Stomach (tissue), 9 donors: ENCODE results near the gene DCTPP1. TPM values are rescaled to one million over a fixed set of nuclear protein-coding genes. Genes with fewer than 3 reads are reported as not detected.
"Not testable (repeated sequence)": the region's sequence is repeated elsewhere in the genome, so short reads cannot be mapped to it uniquely, and the experiment has no call there.

Experiments used
- DNase-seq, 2 donors: peaks; one replicate each; pipeline versions ENCODE4 v3.0.0 to v3.0.0-alpha.2; 2013 to 2019
- H3K27ac ChIP-seq, 5 donors: fragments of 200-600 bp in 4 of 5; sonication (generic) in 4 of 5; one replicate each; pipeline ENCODE4 v1.5.1; 2013 to 2019; ENCODE audit warnings: mild to moderate bottlenecking in 1 of 5, moderate library complexity in 1 of 5
- H3K27me3 ChIP-seq, 3 donors: fragments of 200-600 bp; sonication (generic); one replicate each; pipeline ENCODE4 v1.5.1; 2017 to 2019; ENCODE audit warnings: mixed run types in 1 of 3
- H3K36me3 ChIP-seq, 4 donors: fragments of 200-600 bp; sonication (generic); 1 replicate in 3 of 4; 2 replicates in 1 of 4; pipeline ENCODE4 v1.5.1; 2016 to 2019
- H3K4me1 ChIP-seq, 4 donors: fragments of 200-600 bp; sonication (generic); one replicate each; pipeline ENCODE4 v1.5.1; 2016 to 2019
- H3K4me3 ChIP-seq, 4 donors: fragments of 200-600 bp; sonication (generic) in 3 of 4; one replicate each; pipeline ENCODE4 v1.5.1; 2016 to 2019; ENCODE audit warnings: mild to moderate bottlenecking in 1 of 4
- H3K9me3 ChIP-seq, 4 donors: fragments of 200-600 bp; sonication (generic); one replicate each; pipeline ENCODE4 v1.5.1; 2016 to 2019
- CTCF ChIP-seq, 7 experiments: fragments of 450-650 bp in 4 of 7; fragments of 200-600 bp in 3 of 7; sonication (generic) in 3 of 7; IDR thresholded peaks; one replicate each; pipeline ENCODE4 v1.5.1; 2016 to 2019; ENCODE audit warnings: antibody characterized with exemption in 7 of 7, control low read depth in 2 of 7, mild to moderate bottlenecking in 1 of 7
- EP300 ChIP-seq: sonication (generic); formaldehyde crosslinking; IDR thresholded peaks from one replicate; pipeline ENCODE4 v1.6.1; 2017; ENCODE audit warnings: antibody characterized with exemption
- POLR2A ChIP-seq, 4 donors: fragments of 450-650 bp; IDR thresholded peaks; one replicate each; pipeline ENCODE4 v1.6.1; 2016; ENCODE audit warnings: antibody characterized with exemption in 4 of 4, control low read depth in 2 of 4, mild to moderate bottlenecking in 1 of 4, moderate library complexity in 1 of 4
- POLR2AphosphoS5 ChIP-seq, 3 donors: sonication (generic); formaldehyde crosslinking; IDR thresholded peaks; one replicate each; pipeline ENCODE4 v1.6.1; 2016; ENCODE audit warnings: antibody characterized with exemption in 3 of 3
- WGBS, 5 donors: extraction: QIAGEN DNeasy Blood & Tissue Kit in 3 of 5; methylation state at CpG; one replicate each; pipeline versions ENCODE4 v1.1.5 to v1.1.7; 2013 to 2018; 5-methylcytosine and 5-hydroxymethylcytosine counted together
- intact Hi-C: fragments of 100-400 bp; cut with DNase I; formaldehyde crosslinking; loops from one replicate; pipeline ENCODE4 v1.15.1; 2023; ENCODE audit warnings: low total_unique reads
- polyA plus RNA-seq, 3 donors: library from polyadenylated mRNA; stranded (reverse); fragments of 200-250 nt; gene quantifications; one replicate each; pipeline ENCODE4 v1.2.3, GENCODE V29; 2013
- total RNA-seq, 5 donors: library from RNA; depleted of rRNA; stranded (reverse); fragments of >200 nt; gene quantifications; one replicate each; pipeline versions ENCODE4 v1.1.0 to v1.2.3, GENCODE V29; 2014 to 2016
- donor health status: healthy with polysubstance abuse.
- donor health status: Bipolar disorder and iron deficiency.
- donor health status: healthy.

Gene DCTPP1
- total and polyA plus RNA-seq, 8 donors: 15.5 to 50.2 (median 35.9) TPM; not detected in 1

- WGBS, 5 donors: 85 to 92% (median 87%) methylated on average over 11 of the region's 11 CpGs
- no peak overlapping the region for H3K4me3 ChIP-seq
- intact Hi-C loops: no loop called here
- no peak for DNase-seq
- no peaks in the 10 kb centered on the region for H3K36me3 ChIP-seq
- H3K9me3 ChIP-seq: no peaks in the 10 kb centered on the region
- TF ChIP-seq POLR2AphosphoS5 (IDR thresholded peaks at IDR 0.05): no peak
- no peak for TF ChIP-seq EP300
- H3K27me3 ChIP-seq: no peaks in the 10 kb centered on the region
- H3K27ac ChIP-seq: peak overlapping the region in 1 of 5 donors; percentile 50
- peaks cover 0 to 3% (median 0%) of the 10 kb centered on the region in 4 donors for H3K4me1 ChIP-seq
These were observed 29.6 kb upstream of the DCTPP1 start for GRCh38 chr16:30459456-30459855.

DNA sequence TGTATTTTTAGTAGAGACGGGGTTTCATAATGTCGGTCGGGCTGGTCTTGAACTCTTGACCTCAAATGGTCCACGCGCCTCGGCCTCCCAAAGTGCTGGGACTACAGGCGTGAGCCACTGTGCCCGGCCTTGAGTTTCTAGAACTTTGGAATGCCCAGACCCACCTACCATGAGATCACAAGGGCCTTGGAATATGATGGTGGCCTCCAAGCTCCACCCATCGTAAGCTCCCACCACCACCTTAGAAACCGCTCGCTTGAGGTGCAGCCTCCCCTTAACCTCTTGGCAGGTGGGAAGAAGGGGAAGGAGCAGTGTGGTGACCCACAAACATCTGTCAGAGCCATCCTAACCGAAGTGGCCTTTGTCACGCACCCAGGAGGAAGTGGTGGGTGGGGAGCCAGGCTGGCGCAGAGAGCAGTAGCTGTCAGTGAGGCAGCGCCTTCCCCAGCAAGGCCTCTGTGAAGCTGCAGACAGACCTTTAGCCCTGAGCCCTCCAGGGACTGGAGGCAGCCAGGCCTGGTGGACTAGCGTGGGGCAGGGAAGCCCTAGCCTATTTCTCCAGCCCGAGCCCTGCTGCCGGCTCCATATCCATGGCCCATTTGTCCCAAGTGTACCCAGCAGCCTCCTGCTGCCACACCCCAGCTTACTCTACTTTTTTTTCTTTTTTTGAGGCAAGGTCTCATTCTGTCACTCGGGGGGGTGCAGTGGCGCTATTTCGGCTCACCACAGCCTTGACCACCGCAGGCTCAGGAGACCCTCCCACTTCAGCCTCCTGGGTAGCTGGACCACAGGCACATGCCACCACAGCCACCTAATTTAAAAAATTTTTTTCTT lies 28.9 kb upstream of the DCTPP1 start:
- Histone ChIP-seq H3K4me3 (no peak overlapping the region), H3K27ac (peak overlapping the region in 2 of 5 donors; percentile 21 to 50), H3K4me1 (peaks cover 0 to 3% (median 0%) of the 10 kb centered on the region in 4 donors), H3K9me3 (no peaks in the 10 kb centered on the region), H3K36me3 (no peaks in the 10 kb centered on the region), H3K27me3 (no peaks in the 10 kb centered on the region)
- WGBS, 5 donors: 67 to 81% (median 76%) methylated on average over 21 to 22 of the region's 22 CpGs
- intact Hi-C loops: no loop called here
- DNase-seq: peak; percentile 52 to 65
- TF ChIP-seq POLR2A (IDR thresholded peaks at IDR 0.05): no peak
- TF ChIP-seq CTCF (IDR thresholded peaks at IDR 0.05): no peak
- no peak for TF ChIP-seq EP300
- TF ChIP-seq POLR2AphosphoS5 (IDR thresholded peaks at IDR 0.05): no peak

DNA sequence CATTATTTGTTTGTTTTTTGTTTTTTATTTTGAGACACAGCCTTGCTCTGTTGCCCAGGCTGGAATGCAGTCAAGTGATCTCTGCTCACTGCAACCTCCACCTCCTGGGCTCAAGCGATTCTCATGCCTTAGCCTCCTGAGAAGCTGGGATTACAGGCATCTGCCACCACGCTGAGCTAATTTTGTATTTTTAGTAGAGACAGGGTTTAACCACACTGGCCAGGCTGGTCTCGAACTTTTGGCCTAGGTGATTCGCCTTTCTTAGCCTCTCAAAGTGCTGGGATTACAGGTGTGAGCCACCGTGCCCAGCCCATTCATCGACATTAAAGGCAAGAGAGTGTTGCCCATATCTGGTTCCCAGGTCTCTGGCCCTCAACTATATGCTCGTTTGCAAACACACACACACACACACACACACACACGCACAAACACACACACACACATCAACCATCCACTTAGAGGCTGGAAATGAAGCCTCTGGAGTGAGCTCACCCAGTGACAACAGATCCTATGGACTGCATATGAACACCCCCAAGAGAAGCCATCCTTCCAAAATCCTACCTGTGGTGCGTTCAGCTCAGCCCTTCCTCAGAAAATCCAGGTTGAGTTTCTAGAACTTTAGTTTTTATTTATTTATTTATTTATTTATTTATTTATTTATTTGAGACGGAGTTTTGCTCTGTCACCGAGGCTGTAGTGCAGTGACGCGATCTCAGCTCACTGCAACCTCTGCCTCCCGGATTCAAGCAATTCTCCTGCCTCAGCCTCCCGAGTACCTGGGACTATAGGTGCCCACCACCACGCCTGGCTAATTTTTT lies 28.1 kb upstream of the DCTPP1 start:
- Histone ChIP-seq H3K9me3 (no peaks in the 10 kb centered on the region), H3K27me3 (no peaks in the 10 kb centered on the region), H3K4me1 (peaks cover 0 to 3% (median 2%) of the 10 kb centered on the region in 4 donors), H3K4me3 (no peak overlapping the region), H3K36me3 (no peaks in the 10 kb centered on the region), H3K27ac (peak overlapping the region in 1 of 5 donors; percentile 50)
- no peak for TF ChIP-seq CTCF (IDR thresholded peaks at IDR 0.05)
- intact Hi-C loops: no loop called here
- WGBS, 5 donors: 89 to 93% (median 91%) methylated on average over 16 of the region's 16 CpGs
- no peak for DNase-seq

DNA sequence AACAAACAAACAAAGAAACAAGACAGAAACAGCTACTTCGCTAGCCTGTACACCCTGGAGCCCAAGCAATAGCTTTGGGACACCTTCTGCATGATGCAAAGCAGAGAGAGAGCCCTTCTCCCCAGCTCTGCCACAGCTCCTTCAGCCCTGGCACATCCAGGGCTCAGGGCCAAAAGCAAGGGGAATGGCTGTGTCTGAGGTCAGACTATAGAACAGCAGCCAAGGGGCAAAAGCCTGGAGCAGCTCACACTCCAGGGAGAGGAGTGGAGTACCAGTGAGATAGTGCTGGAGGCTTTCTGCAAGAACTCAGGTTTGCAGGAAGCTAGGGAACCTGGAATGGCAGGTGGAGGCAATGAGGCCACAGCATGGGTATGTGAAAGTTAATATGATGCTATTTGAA lies 27.4 kb upstream of the DCTPP1 start:
- intact Hi-C loops: no loop called here
- WGBS, 5 donors: 80 to 100% (median 93%) methylated on average over 1 of the region's 1 CpG

DNA sequence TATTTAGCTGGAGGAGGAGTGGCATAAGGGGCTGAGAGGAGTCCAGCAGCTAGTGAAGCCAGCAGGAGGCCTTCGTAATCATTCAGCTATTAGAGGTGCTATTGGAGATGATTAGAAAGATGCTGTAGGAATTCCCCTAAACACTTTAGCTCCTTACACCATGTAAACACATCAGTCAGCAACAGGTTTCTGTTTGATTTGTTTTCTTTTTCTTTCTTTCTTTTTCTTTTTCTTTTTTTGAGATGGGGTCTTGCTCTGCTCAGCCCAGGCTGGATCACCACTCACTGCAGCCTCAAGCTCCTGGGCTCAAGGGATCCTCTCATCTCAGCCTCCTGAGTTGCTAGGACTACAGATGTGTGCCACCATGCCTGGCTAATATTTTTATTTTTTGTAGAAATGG lies 26.5 kb upstream of the DCTPP1 start:
- no peak for TF ChIP-seq POLR2A (IDR thresholded peaks at IDR 0.05)
- TF ChIP-seq EP300: no peak
- no peak for TF ChIP-seq POLR2AphosphoS5 (IDR thresholded peaks at IDR 0.05)
- TF ChIP-seq CTCF (IDR thresholded peaks at IDR 0.05): no peak
- Histone ChIP-seq H3K4me3 (no peak overlapping the region), H3K4me1 (peaks cover 0 to 11% (median 7%) of the 10 kb centered on the region in 4 donors), H3K27ac (no peak overlapping the region), H3K27me3 (no peaks in the 10 kb centered on the region), H3K36me3 (no peaks in the 10 kb centered on the region), H3K9me3 (no peaks in the 10 kb centered on the region)
- intact Hi-C loops: no loop called here
- 83 to 95% (median 93%) methylated on average over 1 of the region's 1 CpG for WGBS, 5 donors
- no peak for DNase-seq

More for the DNA sequence above, 27.4 kb upstream of the DCTPP1 start:
- Histone ChIP-seq H3K4me1 (peaks cover 0 to 7% (median 6%) of the 10 kb centered on the region in 4 donors), H3K27me3 (no peaks in the 10 kb centered on the region), H3K9me3 (no peaks in the 10 kb centered on the region), H3K27ac (no peak overlapping the region), H3K4me3 (no peak overlapping the region), H3K36me3 (no peaks in the 10 kb centered on the region)
- no peak for TF ChIP-seq EP300
- DNase-seq: no peak

DNA sequence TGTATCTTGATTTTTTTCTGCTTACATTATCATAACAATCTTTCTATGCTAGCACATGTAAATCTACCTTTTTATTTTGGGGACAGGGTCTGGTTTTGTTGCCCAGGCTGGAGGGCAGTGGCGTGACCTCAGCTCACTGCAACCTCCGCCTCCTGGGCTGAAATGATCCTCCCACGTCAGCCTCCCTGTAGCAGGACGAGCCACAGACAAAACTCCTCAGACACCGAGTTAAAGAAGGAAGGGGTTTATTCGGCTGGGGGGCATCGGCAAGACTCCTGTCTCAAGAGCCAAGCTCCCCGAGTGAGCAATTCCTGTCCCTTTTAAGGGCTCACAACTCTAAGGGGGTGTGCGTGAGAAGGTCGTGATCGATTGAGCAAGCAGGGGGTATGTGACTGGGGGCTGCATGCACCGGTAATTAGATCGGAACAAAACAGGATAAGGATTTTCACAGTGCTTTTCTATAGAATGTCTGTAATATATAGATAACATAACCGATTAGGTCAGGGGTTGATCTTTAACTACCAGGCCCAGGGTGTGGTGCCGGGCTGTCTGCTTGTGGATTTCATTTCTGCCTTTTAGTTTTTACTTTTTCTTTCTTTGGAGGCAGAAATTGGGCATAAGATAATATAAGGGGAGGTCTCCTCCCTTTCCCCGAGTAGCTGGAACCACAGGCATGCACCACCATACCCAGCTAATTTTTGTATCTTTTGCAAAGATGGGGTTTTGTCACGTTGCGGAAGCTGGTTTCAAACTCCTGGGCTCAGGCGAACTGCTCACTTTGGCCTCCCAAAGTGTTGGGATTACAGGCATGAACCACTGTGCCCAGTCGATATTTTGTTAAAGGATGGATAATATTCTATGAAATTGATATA lies 23.1 kb upstream of the DCTPP1 start:
- H3K27me3 ChIP-seq, DNase-seq, H3K9me3 ChIP-seq, H3K36me3 ChIP-seq, H3K4me3 ChIP-seq, intact Hi-C loops, H3K27ac ChIP-seq: not testable (repeated sequence)
- 47 to 63% (median 53%) methylated on average over 20 of the region's 20 CpGs for WGBS, 5 donors
- H3K4me1 ChIP-seq: peaks cover 0 to 12% (median 9%) of the 10 kb centered on the region in 4 donors
